GM18498 (cell line): ENCODE measurements around the gene PDE4A.
"Not testable (repeated sequence)": the region's sequence is repeated elsewhere in the genome, so short reads cannot be mapped to it uniquely, and the experiment has no call there.

Experiments used
- ATAC-seq: cut with Tn5 transposase; IDR thresholded peaks from one replicate; pipeline ENCODE4 v1.9.1; 2021; ENCODE audit warnings: mild to moderate bottlenecking, moderate library complexity; ENCODE audit not compliant: unreplicated experiment

The PDE4A gene

DNA sequence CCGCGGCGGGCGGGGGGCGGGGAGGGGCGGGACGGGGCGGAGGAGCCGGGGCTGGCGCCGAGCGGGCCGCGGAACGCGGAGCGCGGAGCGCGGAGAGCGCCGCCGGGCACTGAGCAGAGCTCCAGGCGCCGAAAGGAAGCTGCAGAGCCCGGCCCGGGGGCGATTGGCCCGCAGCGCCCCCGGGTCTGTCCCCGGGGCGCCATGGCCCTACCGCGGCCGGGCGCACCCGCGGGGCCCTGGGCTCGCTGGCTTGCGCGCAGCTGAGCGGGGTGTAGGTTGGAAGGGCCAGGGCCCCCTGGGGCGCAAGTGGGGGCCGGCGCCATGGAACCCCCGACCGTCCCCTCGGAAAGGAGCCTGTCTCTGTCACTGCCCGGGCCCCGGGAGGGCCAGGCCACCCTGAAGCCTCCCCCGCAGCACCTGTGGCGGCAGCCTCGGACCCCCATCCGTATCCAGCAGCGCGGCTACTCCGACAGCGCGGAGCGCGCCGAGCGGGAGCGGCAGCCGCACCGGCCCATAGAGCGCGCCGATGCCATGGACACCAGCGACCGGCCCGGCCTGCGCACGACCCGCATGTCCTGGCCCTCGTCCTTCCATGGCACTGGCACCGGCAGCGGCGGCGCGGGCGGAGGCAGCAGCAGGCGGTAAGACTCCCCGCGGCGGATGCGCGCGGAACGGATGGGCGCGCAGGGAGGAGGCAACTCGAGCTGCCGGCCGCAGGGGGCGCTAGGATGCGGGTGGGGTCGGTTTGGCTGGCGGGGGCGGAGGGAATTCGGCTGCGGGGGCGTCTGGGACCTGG lies at the start of gene PDE4A:
Gene PDE4A (plus strand): TSS at position 95 of the 796 bp plus-strand sequence. CDS start 227 bp downstream, at position 322.
- ATAC-seq: no peak

DNA sequence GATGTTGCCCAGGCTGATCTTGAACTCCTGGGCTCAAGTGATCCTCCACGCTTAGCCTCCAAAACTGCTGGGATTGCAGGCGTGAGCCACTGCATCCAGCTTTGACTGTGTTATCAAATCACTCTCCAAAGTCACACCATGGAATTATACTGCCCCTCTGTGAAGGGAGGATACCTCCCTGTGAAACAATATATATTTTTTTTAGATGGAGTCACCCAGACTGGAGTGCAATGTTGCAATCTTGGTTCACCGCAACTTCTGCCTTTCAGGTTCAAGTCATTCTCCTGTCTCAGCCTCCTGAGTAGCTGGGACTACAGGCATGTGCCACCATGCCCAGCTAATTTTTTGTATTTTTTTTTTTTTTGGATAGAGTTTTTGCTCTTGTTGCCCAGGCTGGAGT lies 47.6 kb upstream of the PDE4A start:
- ATAC-seq: no peak

DNA sequence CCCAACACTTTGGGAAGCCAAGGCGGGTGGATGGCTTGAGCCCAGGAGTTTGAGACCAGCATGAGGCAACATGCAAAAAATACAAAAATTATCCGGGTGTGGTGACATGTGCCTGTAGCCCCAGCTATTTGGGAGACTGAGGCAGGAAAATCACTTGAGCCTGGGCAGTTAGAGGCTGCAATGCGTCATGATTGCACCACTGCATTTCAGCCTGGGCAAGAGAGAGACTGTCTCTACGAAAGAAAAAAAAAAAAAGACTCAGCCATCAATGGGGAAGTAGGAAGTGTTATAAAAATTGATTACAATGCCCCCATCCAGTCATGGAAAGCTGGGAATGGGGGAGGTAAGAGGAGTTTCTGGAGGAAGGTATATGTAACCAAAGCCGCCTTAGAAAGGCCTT lies 45.4 kb upstream of the PDE4A start:
- no peak for ATAC-seq

DNA sequence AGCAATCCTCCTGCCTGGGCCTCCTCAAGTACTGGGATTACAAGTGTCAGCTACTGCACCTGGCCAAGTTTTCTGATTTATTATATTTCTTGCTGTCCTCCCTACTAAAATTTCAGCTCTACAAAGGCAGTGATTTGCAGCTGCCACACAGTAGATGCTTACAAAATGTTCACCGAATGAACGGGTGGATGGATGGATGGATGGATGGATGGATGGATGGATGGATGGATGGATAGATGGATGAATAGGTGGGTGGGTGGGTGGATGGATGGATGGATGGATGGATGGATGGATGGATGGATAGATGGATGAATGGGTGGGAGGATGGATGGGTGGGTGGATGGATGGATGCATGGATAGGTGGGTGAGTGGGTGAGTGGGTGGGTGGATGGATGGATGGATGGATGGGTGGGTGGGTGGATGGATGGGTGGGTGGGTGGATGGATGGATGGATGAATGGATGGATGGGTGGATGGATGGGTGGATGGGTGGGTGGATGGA lies 43.1 kb upstream of the PDE4A start:
- not testable (repeated sequence) for ATAC-seq

DNA sequence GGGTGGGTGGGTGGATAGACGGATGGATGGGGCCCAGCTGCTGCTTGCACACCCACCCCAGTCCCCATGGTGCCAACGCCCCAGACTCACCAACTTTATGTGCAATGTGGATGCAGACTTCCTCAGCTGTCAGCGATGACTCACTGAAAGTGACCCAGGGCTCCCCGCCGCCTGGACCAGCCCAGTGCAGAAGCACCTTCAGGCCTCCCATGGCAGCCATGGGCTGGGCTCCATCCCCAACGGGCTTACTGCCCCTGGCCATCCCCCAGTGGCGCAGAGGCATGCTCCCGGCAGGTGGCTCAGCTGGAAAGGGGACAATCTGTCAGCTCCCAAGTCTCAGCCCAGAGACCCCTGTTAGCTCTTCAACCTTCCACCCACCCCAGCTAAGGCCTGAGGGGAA lies 42.2 kb upstream of the PDE4A start:
- no peak for ATAC-seq

DNA sequence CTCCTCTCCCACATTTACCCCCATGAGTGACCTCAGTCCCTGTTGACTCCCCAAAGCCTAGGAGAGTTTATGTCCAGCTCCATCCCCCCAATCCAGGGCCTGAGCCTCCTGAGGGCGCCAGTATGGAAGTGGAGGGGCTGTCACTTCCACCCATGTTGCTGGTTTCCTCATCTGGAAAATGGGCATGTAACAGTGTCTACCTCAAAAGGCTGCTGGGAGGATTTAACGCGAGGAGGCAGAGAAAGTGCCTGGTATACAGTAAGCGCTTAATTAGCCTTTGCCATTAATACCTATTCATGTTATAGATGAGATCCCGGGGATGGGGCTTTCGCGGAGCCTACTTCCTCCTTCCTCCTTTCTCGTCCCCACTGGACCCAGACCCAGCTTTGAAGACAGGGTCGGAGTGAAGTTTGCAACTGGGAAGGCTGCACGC lies 40.4 kb upstream of the PDE4A start:
- ATAC-seq: no peak

DNA sequence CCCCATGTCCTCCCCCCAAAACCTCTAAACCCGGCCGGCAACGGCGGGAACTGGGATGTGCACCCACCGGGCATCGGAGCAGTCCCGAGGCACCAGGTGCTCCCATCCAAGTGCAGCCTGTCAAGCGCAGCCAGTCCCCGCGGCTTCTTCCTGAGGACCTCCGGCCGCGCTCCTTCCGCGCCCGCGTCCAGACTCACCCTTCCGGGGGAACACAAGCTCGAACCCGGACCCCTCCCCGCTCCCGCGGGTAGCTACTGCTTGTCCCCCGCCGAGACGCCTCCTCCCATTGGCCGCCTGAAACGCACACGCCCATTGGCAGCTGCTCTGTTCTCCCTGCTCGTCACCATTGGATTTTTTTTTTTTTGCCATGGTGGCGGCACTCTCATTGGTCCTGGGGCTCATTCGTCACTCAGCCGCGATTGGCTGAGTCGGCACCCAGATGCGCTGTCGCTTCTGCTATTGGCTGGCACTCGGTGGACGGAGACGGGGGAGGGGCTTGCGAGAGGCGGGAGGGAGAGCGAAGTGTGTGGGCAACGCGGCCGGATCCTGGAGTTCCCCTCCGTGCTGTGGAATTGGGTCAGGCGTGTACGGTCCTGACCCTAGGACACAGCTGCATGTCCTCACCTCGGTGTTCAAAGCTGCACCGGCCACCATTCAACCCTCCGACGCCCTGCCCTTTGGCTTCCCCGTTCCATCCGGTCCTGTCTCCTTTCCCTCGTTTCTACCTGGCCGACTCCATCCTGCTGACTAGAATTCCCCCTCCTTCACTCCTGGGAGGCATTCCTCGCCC lies 39.8 kb upstream of the PDE4A start, which contains the start of gene TYK2:
Gene TYK2 (minus strand): TSS at position 260 of the 790 bp plus-strand sequence. CDS start 2,166 bp downstream, outside the sequence.
- ATAC-seq: peak; percentile 96

DNA sequence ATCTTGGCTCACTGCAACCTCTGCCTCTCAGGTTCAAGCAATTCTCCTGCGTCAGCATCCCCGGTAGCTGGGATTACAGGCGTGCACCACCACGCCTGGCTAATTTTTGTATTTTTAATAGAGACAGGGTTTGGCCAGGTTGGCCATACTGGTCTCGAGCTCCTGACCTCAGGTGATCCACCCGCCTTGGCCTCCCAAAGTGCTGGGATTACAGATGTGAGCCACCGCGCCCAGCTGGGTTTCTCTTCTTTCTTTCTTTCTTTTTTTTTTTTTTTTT lies 37.2 kb upstream of the PDE4A start:
- ATAC-seq: not testable (repeated sequence)

DNA sequence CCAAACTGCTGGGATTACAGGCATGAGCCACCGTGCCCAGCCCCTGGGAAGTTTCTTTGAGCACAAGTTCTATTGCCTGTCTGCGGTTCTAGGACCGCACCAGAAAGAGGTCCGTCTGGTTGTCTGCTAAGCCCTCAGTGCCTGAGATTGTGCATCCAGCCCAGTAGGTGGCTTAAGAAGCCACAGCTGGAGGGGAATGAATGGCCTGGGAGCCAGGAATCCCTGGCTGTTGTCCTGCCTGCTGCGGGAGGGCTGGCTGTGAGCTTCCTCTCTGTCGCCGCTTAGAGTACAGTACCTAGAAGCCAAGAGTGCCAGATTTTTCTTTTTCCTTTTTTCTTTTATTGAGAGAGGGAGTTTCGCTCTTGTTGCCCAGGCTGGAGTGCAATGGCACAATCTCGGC lies 35.8 kb upstream of the PDE4A start:
- no peak for ATAC-seq

DNA sequence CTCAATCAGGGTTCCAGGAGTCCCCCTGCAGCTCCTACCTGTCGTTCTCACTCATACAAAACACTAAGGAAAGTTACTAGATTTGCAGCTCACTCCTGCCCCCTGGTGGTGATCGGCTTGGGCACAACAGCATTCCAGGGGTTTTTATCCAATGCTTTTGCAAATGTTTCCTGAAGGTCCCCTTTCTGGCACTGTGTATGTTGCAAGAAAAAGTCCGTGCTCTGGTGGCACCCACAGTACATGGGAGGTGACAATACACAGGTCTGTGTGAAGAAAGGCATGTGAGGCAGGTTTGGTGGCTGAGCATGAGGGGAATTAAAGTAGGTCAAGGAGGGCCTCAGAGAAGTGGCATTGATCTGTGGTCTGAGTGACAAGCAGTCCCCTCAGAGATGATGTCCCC lies 31.4 kb upstream of the PDE4A start:
- no peak for ATAC-seq

DNA sequence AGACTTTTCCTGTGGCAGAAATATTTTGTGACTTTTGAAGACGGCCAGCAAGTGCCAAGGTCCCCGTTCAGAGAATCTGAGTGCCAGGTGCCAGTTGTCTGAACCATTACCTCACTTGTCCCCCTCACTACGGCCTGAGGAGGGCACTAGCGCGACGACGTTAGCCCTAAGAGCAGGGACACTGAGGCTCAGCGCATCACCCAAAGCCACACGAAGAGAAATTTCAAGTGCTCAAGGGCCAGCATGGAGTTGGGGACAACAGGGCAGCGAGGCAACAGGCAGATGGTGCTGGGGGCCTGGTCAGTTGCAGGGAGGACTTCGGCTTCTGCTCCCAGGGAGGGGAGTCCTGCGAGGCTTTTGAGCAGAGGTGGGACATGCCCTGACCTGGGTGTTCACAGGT lies 30.5 kb upstream of the PDE4A start:
- no peak for ATAC-seq

DNA sequence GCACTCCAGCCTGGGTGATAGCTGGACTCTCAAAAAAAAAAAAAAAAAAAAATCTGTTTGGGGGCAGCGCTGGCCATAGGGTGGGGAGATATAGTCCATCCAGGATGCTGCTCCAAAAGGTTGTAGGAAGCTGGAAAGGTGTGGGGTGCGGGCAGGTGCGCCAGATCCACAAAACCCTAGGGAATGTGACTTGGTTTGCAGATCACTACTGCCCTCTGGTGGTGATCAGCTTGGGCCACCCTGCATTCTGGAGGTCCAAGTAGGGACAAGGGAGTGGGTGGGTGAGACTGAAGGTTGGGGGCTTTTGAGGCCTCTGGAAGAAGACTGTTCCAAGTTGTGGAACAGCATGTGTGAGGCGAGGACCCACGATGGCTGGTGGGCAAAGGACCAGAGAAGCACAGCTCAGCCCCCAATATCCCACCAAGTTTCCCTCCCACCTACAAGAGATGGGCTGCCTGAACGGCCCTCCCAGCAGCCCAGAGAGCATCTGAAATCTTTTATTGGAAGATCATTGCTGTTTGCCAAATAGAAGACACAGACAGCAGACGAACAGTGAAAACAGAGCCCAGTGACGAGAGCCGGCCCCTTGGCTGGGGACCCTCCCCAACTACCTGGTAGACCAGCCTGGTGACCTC lies 29.6 kb upstream of the PDE4A start:
- ATAC-seq: no peak

DNA sequence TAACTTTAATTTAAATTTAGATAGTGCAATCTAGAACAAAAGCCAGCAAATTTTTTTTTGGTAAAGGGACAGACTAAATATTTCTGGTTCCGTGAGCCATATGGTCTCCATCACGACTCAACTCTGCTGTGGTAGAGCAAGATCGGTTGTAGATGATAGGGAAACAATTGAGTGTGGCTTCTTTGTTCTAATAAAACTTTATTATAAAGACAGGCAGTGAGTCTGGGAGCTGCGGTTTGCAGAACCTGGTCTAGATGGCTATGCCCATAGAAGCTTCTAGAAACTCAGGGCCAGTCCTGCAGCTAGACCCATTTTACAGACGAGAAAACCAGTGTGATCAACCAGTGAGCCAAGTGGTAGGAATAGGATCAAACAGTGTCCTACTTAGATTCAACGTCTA lies 28.2 kb upstream of the PDE4A start:
- ATAC-seq: no peak

DNA sequence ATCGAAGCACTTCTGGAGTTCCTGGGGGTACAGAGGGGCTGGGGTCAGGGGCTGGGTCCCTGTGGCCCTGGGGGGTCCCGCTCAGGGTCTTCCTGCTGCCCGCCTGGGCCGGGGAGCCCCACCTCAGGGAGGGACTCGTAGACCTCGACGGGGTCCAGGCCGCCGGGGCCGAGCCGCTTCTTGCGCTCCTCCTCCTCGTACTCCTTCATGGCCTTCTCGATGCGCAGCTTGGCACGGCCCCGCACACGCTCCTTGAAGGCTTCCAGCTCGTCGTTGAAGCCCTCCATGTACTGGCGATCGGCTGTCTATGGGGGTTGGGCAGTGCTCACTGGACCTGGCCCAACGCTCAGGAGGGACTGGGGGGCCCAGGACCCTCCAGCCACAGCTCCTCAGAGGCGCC lies 27.2 kb upstream of the PDE4A start:
- ATAC-seq: no peak

DNA sequence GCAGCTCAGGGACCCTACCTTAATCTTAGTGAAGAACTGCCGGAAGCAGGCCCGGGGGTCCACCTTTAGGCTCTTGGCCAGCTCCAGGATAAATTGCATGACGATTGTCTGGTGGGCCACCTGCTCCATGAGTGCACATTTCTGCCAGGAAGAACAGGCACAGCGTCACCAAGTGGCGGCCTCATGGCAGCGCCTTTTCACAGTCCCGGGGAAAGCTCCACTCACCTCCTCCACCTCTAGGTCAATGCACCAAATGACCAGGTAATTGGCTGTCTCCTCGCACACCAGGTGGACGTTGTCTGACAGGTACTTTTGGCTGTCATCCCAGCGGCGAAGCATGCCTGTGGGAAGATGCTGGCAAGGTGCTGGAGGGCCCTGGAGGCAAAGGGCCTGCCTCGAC lies 25.3 kb upstream of the PDE4A start:
- ATAC-seq: no peak

DNA sequence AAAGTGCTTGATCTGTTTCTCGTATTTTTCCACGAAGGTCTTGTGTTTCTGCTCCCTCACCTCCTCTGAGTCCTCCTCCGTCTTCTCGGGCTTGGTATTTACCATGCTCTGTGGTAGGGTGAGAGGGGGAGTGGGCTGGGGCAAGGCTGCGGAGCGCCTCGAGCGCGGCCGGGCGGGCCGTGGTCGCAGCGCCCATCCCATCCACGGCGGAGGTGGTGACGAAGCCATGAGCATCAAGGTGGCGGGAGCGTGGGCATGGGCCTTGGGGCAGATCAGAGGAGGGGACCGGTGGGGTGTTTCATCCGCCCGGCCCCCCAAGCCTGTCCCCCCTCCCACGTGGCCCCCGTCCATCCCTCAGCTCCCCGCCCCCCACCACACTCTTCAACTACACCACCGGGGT lies 24.9 kb upstream of the PDE4A start:
- no peak for ATAC-seq

DNA sequence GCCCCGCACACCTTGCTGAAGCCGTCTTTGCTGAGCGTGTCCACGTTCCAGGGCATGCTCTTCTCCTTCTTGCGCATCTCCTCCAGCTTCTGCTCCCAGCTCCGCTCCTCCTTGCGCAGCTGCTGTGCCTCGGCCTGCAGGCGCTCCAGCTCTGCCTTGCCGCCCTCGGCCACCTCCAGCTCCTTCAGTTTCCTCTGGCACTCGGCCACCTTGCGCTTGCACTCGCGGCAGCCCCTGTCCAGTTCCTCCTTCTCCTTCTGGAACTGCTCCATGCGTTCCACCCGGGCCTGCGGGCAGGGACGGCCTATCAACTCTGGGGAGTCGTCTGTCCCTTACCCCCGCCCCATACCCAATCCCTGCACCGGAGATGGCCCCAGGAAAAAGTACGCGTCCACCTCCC lies 24.4 kb upstream of the PDE4A start:
- ATAC-seq: no peak

DNA sequence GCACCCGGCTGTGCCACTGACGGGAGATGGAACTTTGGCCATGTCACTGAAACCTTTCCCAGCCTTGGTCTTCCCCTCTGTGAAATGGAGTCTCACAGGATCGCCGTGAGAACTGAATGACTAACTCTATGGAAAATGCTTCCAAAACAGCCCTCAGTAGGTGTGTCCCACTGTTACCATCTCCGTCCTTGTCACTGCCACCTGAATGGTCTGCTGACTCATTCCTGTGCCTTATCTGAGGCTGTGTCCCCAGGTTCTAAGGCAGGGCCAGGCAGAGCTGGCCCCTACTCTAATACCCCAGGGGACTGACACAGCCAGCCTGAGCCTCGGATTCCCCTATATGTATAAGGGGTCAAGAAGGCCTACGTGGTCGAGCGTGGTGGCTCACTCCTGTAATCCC lies 21.5 kb upstream of the PDE4A start:
- ATAC-seq: no peak

DNA sequence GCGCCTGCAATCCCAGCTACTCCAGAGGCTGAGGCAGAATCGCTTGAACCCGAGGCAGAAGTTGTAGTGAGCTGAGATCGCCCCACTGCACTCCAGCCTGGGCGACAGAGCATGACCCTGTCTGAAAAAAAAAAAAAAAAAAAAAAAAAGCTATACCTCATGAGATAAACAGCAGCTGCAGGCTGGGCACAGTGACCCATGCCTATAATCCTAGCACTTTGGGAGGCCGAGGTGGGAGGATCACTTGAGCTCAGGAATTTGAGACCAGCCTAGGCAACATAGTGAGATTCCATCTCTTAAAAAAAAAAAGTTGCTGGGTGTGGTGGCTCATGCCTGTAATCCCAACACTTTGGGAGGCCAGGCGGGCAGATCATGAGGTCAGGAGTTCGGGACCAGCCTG lies 21.0 kb upstream of the PDE4A start:
- not testable (repeated sequence) for ATAC-seq

DNA sequence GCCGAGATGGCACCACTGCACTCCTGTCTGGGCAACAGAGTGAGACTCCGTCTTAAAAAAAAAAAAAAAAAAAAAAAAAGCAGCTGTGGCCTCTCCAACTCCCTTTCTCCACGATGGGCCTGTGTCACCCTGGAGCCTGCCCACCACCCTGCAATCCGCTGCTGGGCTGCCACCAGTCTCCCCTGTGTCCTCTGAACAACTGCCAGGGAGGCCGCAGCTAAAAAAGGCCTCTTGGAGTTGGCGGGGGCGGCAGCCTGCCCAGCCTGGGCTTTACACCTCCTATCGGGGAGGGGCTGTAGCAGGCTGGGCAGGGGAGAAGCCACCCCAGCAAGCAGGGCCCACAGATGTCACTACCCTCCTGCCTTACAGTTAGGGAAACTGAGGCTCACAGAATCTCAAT lies 20.5 kb upstream of the PDE4A start:
- ATAC-seq: no peak

DNA sequence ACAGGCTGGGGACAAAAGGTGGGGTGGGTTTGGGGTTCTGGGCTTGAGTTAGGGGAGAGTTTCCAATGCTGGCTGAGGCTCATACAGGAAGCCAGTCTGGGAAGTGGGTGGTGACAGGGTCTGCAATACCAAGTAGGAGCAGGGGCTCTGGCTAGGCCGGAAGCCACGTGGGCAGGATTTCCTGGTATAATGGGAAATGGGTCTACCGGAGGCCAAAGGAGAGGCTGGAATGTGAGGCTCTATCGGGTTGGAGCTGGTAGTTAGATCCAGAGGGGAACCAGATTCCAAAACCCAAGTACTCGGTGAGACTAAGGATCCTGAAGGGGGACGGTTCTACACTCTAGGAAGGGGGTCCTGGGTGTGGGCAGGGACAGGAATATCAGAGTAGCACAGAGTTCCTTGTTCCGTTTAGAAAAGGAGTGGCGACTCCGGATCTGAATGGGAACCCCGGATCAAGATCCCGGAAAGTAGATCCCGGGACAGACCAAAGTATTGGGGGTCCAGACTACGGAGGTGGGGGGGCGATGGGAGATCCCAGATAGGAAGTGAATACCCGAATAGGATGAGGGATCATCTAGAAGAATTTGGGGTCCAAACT lies 17.8 kb upstream of the PDE4A start:
- no peak for ATAC-seq
